HCT116 (cell line): ENCODE measurements around the gene IFT122. TPM values are rescaled to one million over a fixed set of nuclear protein-coding genes. Genes with fewer than 3 reads are reported as not detected.

Experiments used
- ATAC-seq: fragments of 200-7000 bp; cut with Tn5 transposase; 2 replicates; pipeline ENCODE4 v1.9.1; 2020; ENCODE audit warnings: mild to moderate bottlenecking, moderate library complexity
- BruUV-seq: library from RNA; stranded (reverse); fragments of 400-500 nt; replicated peaks from 2 replicates; lab custom pipeline; 2021; lab: Mats Ljungman, UMichigan
- CTCF ChIA-PET: fragments of 300-600 bp; sonication (Branson Sonifier 250); formaldehyde crosslinking; loops from one replicate; lab custom pipeline; 2021; ENCODE audit warnings: antibody characterized with exemption; lab: Charles Lee
- POLR2A ChIA-PET: fragments of 300-600, 350-600 bp; sonication (Branson Sonifier 250); formaldehyde crosslinking; loops from one replicate; lab custom pipeline; 2021; ENCODE audit warnings: antibody characterized with exemption; lab: Charles Lee
- RAD21 ChIA-PET, 2 experiments: fragments of 300-600 bp; sonication (Branson Sonifier 250); formaldehyde crosslinking; loops; one replicate each; lab custom pipeline; 2023; ENCODE audit warnings: low total read pairs in 2 of 2; ENCODE audit not compliant: uncharacterized antibody in 2 of 2, unreplicated experiment in 2 of 2, low non-redundant PET in 1 of 2; lab: Charles Lee
- DNase-seq: peaks from one replicate; pipeline ENCODE4 v3.0.0-alpha.2; 2010; ENCODE audit warnings: low read depth, low spot score
- H2AFZ ChIP-seq: fragments of 200-600 bp; shearing (Covaris generic), sonication (generic); 2 replicates; pipeline ENCODE4 v1.6.1; 2017; ENCODE audit warnings: low read depth, mixed run types, mixed read lengths, antibody characterized with exemption, low read length; ENCODE audit not compliant: poor library complexity, severe bottlenecking
- H3K27ac ChIP-seq: 2 replicates; pipeline ENCODE4 v1.5.1; 2012; ENCODE audit warnings: low read depth, low read length
- H3K27me3 ChIP-seq: fragments of 200-600 bp; sonication (generic); 2 replicates; pipeline ENCODE4 v1.6.1; 2016; ENCODE audit warnings: mixed run types, low read length, mixed read lengths; ENCODE audit not compliant: insufficient read depth
- H3K36me3 ChIP-seq, 2 experiments: fragments of 200-500 bp in 1 of 2; fragments of 200-600 bp in 1 of 2; sonication (Bioruptor generic) in 1 of 2; sonication (generic) in 1 of 2; 2 replicates each; pipeline versions ENCODE4 v1.5.1 to v1.6.1; 2014 to 2016; ENCODE audit warnings: low read length in 2 of 2, inconsistent platforms in 1 of 2, mixed read lengths in 1 of 2, mixed run types in 1 of 2; ENCODE audit not compliant: insufficient read depth in 2 of 2, control insufficient read depth in 1 of 2
- H3K4me1 ChIP-seq, 2 experiments: fragments of 200-600 bp in 1 of 2; sonication (generic) in 1 of 2; 2 replicates each; pipeline versions ENCODE4 v1.5.1 to v1.6.1; 2012 to 2017; ENCODE audit warnings: low read length in 2 of 2, inconsistent platforms in 1 of 2, mild to moderate bottlenecking in 1 of 2, mixed read lengths in 1 of 2, mixed run types in 1 of 2, moderate library complexity in 1 of 2; ENCODE audit not compliant: insufficient read depth in 2 of 2, control insufficient read depth in 1 of 2
- H3K4me2 ChIP-seq: fragments of 200-600 bp; sonication (generic); 2 replicates; pipeline ENCODE4 v1.6.1; 2017; ENCODE audit warnings: mixed run types, low read length, mixed read lengths
- H3K4me3 ChIP-seq, 2 experiments: fragments of 200-600 bp in 1 of 2; sonication (generic) in 1 of 2; replicated peaks in 1 of 2; 2 replicates each; pipeline ENCODE4 v1.5.1; 2011 to 2016; ENCODE audit warnings: low read length in 2 of 2, control low read depth in 1 of 2, low read depth in 1 of 2, mild to moderate bottlenecking in 1 of 2, mixed read lengths in 1 of 2, mixed run types in 1 of 2
- H3K79me2 ChIP-seq: fragments of 200-600 bp; sonication (generic); 2 replicates; pipeline ENCODE4 v1.6.1; 2017; ENCODE audit warnings: mild to moderate bottlenecking, mixed run types, low read length, moderate library complexity, mixed read lengths; ENCODE audit not compliant: insufficient read depth
- H3K9ac ChIP-seq: fragments of 200-600 bp; sonication (generic); 2 replicates; pipeline ENCODE4 v1.6.1; 2016; ENCODE audit warnings: low read length, mixed read lengths
- H3K9me2 ChIP-seq: fragments of 200-600 bp; sonication (generic), shearing (Covaris generic); 2 replicates; pipeline ENCODE4 v1.6.1; 2017; ENCODE audit warnings: mixed run types, mild to moderate bottlenecking, moderate library complexity; ENCODE audit not compliant: insufficient read depth
- H3K9me3 ChIP-seq, 2 experiments: fragments of 200-500 bp in 1 of 2; fragments of 200-600 bp in 1 of 2; sonication (Bioruptor generic) in 1 of 2; sonication (generic) in 1 of 2; 2 replicates each; pipeline ENCODE4 v1.6.1; 2014 to 2017; ENCODE audit warnings: low read length in 2 of 2, mixed read lengths in 2 of 2, inconsistent platforms in 1 of 2, low read depth in 1 of 2, mild to moderate bottlenecking in 1 of 2, mixed run types in 1 of 2, moderate library complexity in 1 of 2; ENCODE audit not compliant: control insufficient read depth in 1 of 2, insufficient read depth in 1 of 2
- H4K20me1 ChIP-seq: fragments of 200-600 bp; sonication (generic), shearing (Covaris generic); 2 replicates; pipeline ENCODE4 v1.6.1; 2017; ENCODE audit warnings: mixed run types, mild to moderate bottlenecking, moderate library complexity; ENCODE audit not compliant: insufficient read depth
- CBX3 ChIP-seq: IDR thresholded peaks from 2 replicates; pipeline ENCODE4 v1.6.1; 2012; ENCODE audit warnings: low read depth
- ELF1 ChIP-seq: IDR thresholded peaks from 2 replicates; pipeline ENCODE4 v1.6.1; 2012; ENCODE audit warnings: low read depth, borderline replicate concordance
- FOSL1 ChIP-seq: IDR thresholded peaks from 2 replicates; pipeline ENCODE4 v1.6.1; 2012; ENCODE audit warnings: low read depth
- JUND ChIP-seq: IDR thresholded peaks from 2 replicates; pipeline ENCODE4 v1.6.1; 2012
- POLR2A ChIP-seq: IDR thresholded peaks from 2 replicates; pipeline ENCODE4 v1.7.0; 2011; ENCODE audit warnings: borderline replicate concordance; ENCODE audit not compliant: insufficient read depth, insufficient read length; ENCODE audit errors: extremely low read depth
- POLR2AphosphoS5 ChIP-seq: IDR thresholded peaks from 2 replicates; pipeline ENCODE4 v1.6.1; 2011; ENCODE audit warnings: mild to moderate bottlenecking, low read depth, low read length, moderate library complexity
- SP1 ChIP-seq: IDR thresholded peaks from 2 replicates; pipeline ENCODE4 v1.6.1; 2012; ENCODE audit warnings: low read depth
- SRF ChIP-seq: IDR thresholded peaks from 2 replicates; pipeline ENCODE4 v1.6.1; 2012; ENCODE audit warnings: low read depth
- TCF7L2 ChIP-seq: IDR thresholded peaks from 2 replicates; pipeline ENCODE4 v1.7.0; 2011; ENCODE audit warnings: borderline replicate concordance, inconsistent platforms; ENCODE audit not compliant: insufficient read depth, insufficient read length; ENCODE audit errors: extremely low read depth
- ZNF274 ChIP-seq: fragments of 200-500 bp; sonication (Bioruptor generic); IDR thresholded peaks from 2 replicates; pipeline ENCODE4 v1.6.1; 2014; ENCODE audit warnings: mild to moderate bottlenecking, low read depth, low read length, inconsistent platforms
- intact Hi-C: fragments of 100-400 bp; cut with micrococcal nuclease; formaldehyde crosslinking; loops from 2 replicates; pipeline ENCODE4 v1.10.0; 2022
- total RNA-seq: library from RNA; stranded (reverse); gene quantifications from one replicate; pipeline ENCODE4 v1.2.1, GENCODE V29; 2021; ENCODE audit not compliant: unreplicated experiment
- TF ChIP-seq, protein P1 (sequence below): IDR thresholded peaks from 2 replicates; pipeline ENCODE4 v1.6.1; 2011; ENCODE audit warnings: mild to moderate bottlenecking, low read length, moderate library complexity; ENCODE audit not compliant: insufficient replicate concordance; ENCODE audit errors: extremely low read depth

Gene IFT122
- total RNA-seq, 1 experiment from 2014 or later, result 21.4 TPM

DNA sequence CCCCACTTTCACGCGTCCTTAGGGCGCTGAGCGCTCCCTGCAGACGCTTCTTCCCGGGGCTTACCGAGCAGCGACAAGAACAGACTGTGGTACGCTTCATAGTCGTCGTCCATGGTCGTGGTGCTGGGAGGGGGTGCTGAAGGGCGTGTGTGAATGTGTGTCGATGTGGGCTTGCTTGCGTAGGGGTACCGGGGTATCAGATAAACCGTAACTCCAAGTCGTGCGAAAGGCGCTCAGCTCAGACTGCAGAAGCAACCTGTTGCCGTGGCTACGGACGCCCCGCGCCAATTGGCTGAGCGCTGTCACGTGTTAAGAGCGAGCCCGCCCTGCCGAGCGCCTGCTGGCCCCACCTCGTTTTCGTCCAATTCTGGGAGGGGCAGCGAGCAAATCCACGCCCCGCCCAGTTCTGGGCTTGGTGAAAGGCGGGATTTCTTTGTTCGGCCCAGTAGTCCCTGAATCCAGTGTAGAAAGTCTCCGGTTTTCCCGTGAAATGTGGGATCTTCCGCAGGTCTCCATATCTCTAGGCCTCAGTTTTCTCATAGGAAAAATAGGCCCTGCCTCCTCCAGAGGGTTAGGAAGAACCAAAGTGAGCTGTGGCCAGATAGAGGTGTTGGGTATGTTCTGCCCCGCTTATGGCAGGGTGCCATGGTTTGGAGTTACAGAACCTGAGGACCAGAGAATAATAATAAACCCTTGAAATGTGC lies 11.5 kb upstream of the IFT122 start, which contains the start of gene EFCAB12:
TSS of gene EFCAB12 (minus strand) at position 261 of the 704 bp plus-strand sequence. CDS start at position 113, 148 bp downstream.
- RAD21 ChIA-PET, result no interaction called here

More for the DNA sequence above, 11.5 kb upstream of the IFT122 start, which contains the start of gene EFCAB12:
- H3K36me3 ChIP-seq, result peaks cover 22 to 31% of the 10 kb centered on the region in 2 experiments
- H3K9me2 ChIP-seq, result no peaks in the 10 kb centered on the region
- no peaks in the 10 kb centered on the region for H4K20me1 ChIP-seq
- no peaks in the 10 kb centered on the region for H3K27me3 ChIP-seq
- peaks cover 0 to 17% of the 10 kb centered on the region in 2 experiments; a peak in 2 of 4 replicates for H3K4me1 ChIP-seq
- DNase-seq (no peak), ATAC-seq (peak; percentile 59)
- TF ChIP-seq SP1 (no peak), TCF7L2 (no peak), FOSL1 (no peak), ELF1 (no peak), CBX3 (no peak), ZNF274 (no peak), JUND (no peak), SRF (no peak), POLR2A (no peak), POLR2AphosphoS5 (no peak)
- TF ChIP-seq, protein P1, sequence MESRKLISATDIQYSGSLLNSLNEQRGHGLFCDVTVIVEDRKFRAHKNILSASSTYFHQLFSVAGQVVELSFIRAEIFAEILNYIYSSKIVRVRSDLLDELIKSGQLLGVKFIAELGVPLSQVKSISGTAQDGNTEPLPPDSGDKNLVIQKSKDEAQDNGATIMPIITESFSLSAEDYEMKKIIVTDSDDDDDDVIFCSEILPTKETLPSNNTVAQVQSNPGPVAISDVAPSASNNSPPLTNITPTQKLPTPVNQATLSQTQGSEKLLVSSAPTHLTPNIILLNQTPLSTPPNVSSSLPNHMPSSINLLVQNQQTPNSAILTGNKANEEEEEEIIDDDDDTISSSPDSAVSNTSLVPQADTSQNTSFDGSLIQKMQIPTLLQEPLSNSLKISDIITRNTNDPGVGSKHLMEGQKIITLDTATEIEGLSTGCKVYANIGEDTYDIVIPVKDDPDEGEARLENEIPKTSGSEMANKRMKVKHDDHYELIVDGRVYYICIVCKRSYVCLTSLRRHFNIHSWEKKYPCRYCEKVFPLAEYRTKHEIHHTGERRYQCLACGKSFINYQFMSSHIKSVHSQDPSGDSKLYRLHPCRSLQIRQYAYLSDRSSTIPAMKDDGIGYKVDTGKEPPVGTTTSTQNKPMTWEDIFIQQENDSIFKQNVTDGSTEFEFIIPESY, result no peak
- H2AFZ ChIP-seq, result no peak within 1 kb of the TSS
- no peak within 1 kb of the TSS for H3K4me3 ChIP-seq
- CTCF ChIA-PET, result no interaction called here
- no peak within 1 kb of the TSS for H3K4me2 ChIP-seq
- no peak within 1 kb of the TSS for H3K27ac ChIP-seq
- intact Hi-C loops, result no loop called here
- no TSS peak for BruUV-seq
- H3K9ac ChIP-seq, result no peak within 1 kb of the TSS
- no peaks in the 10 kb centered on the region for H3K9me3 ChIP-seq
- no peaks in the 10 kb centered on the region for H3K79me2 ChIP-seq
- POLR2A ChIA-PET, result no interaction called here
